CD4-positive, alpha-beta T cell treated with Interleukin-15 for 4 hours (primary cell): ENCODE measurements around the gene POLA2.
"Not testable (repeated sequence)": the region's sequence is repeated elsewhere in the genome, so short reads cannot be mapped to it uniquely, and the experiment has no call there.

ENCODE experiments used
- DNase-seq: peaks from one replicate; pipeline ENCODE4 v3.0.0-alpha.2; 2020; ENCODE audit warnings: low spot score

The POLA2 gene

DNA sequence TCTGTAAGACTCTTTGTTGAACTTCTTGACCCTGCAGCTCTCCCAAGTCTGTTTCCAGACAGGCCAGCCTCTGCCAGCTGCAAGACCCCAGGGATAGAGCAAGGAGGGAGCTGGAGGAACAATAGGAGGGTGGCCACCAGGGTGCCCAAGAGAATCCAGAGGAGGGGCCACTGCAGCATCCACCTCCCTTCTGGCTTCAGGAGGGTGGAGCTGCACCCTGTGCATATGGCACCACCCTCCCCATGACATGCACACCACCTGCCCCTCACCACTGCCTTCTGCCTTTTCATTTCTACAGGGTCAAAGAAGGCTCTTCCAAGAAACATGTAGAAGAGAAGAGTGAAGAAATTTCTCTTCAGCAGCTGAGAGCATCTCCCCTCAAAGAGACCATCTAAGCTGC lies 20.1 kb upstream of the POLA2 start:
- DNase-seq, result no peak

DNA sequence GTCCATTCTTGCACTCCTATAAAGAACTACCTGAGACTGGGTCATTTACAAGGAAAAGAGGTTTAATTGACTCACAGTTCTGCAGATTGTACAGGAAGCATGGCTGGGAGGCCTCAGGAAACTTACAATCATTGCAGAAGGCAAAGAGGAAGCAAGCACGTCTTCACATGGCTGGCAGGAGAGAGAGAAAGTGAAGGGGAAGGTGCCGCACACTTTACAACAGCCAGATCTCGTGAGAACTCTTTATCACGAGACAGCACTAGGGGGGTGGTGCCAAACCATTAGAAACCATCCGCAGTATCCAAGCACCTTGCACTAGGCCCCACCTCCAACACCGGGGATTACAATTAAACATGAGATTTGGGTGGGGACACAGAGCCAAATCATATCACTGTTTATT lies 19.4 kb upstream of the POLA2 start:
- DNase-seq, result no peak

- no peak for DNase-seq
Observed at GRCh38 chr11:65243797-65244196, 18.0 kb upstream of the POLA2 start.

DNA sequence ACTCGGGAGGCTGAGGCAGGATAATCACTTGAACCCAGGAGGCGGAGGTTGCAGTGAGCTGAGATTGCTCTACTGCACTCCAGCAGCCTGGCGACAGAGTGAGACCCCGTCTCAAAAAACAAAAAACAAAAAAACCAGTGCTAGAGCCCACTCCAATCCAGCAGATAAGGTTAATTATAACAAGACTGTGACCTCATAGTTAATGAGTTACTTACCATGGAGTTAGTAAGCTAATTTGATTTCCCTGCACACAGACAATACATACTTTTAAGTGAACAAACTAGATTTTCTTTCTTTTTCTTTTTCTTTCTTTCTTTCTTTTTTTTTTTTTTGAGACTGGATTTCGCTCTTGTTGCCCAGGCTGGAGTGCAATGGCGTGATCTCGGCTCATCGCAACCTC lies 16.7 kb upstream of the POLA2 start:
- DNase-seq, result not testable (repeated sequence)

DNA sequence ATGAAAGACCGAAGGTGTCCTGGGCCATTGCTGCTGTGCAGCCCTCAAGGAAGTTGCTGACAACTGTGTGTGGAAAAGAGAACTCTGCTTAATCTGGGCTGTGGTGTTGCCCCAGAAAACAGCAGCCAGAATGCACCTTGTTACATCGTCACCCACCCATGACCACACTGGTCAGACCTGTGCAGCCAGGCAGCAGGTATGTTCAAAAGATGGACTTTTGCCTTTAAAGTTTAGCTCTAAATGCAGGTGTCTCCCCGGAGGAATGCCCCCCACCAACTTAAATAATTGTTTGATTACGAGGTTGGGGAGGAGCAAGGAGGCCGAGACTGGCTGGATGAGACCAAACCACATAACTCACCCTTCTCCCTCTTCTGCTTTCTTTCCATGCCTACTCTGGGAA lies 15.3 kb upstream of the POLA2 start:
- no peak for DNase-seq

DNA sequence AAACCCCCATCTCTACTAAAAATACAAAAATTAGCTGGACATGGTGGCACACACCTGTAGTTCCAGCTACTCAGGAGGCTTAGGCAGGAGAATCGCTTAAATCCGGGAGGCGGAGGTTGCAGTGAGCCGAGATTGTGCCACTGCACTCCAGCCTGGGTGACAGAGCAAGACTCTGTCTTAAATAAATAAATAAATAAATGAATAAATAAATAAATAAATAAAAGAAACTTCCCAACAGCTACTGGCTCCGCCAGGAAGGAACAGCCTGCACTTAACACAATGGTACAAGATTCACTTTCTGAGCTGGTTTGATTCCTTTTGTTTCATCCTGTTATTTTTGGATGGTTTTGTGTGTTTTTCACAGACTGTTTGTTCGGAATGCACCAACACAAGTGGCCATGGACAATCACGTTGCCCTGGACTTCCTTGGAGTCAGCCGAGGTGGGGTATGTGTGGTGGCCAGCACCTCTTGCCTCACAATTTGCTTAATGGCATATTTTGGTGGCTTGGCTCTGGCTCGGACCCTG lies 13.5 kb upstream of the POLA2 start:
- DNase-seq, result not testable (repeated sequence)

- no peak for DNase-seq
Observed at GRCh38 chr11:65251476-65251875, 10.3 kb upstream of the POLA2 start.

DNA sequence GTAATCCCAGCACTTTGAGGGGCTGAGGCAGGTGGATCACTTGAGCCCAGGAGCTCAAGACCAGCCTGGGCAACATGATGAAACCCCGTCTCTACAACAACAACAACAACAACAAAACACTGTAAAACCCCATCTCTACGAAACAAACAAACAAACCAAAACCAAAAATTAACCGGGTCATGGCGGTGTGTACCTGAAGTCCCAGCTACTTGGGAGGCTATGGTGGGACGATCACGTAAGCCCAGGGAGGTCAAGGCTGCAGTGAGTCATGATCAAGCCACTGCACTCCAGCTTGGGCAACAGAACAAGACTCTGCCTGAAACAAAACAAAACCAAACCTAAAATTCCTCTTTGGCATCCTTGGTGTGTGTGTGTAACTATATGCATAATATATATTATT lies 7.0 kb upstream of the POLA2 start:
- DNase-seq, result no peak

DNA sequence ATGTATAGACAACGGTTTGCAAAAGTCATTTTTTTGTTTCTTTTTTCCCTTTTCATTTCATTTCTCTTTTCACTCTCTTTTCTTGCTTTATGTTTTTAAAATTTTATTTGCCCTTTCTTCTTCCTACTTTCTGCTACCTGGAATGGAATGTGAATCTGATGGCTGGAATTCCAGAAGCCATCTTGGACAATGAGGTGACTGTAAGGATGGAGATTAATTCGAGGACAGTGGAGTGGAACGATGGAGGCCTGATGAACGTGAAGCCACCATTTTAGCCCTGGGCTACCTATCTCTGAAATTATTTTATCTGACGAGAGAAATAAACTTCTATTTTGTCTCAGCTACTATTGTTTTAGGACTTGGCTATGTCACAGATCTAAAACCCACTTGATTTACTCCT lies 2.8 kb upstream of the POLA2 start:
- DNase-seq, result no peak

- no peak for DNase-seq
Observed at GRCh38 chr11:65260302-65260701, 1.5 kb upstream of the POLA2 start.

DNA sequence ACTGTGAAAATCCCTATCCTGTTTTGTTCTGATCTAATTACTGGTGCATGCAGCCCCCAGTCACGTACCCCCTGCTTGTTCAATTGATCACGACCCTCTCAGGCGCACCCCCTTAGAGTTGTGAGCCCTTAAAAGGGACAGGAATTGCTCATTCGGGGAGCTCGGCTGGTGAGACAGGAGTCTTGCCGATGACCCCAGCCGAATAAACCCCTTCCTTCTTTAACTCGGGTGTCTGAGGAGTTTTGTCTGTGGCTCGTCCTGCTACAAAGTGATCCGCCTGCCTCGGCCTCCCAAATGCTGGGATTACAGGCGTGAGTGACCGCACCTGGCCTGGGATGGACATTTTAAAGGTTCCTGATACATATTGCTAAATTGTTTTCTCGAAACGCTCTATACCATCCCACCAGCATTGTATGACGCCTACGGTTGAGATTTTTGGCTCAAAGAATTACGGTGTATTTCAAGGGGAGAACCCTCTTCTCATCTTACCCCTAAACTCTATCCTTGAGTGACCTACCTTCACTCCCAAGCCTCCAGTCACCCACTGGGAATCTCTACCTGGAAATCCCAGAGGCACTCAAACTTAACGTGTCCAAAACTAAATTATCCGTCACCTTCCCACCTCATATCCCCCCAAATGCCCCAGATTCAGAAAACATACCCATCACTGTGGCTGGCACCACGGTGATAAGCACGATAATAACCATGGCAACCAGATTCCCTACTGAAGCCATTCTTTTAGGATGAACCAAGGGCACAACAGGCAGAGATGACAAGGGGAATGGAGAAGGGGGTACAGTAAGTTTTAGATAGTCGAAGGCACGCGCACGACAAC lies 789 bp upstream of the POLA2 start:
- DNase-seq, result no peak

DNA sequence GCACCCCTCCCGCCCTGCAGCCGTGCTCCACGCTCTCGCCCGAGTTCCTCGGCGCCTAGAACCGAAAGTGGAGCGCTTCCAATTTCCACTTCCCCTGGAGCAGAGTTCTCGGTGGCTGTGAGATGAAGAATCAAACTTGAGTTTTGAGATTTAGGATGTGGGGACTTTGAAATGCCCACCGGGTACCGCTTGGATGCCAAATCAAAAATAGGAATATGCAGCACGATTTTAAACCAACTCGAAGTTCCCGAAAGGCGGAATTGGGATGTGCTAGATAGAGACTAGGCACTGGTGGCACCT lies 569 bp downstream of the POLA2 start:
- DNase-seq, result no peak

DNA sequence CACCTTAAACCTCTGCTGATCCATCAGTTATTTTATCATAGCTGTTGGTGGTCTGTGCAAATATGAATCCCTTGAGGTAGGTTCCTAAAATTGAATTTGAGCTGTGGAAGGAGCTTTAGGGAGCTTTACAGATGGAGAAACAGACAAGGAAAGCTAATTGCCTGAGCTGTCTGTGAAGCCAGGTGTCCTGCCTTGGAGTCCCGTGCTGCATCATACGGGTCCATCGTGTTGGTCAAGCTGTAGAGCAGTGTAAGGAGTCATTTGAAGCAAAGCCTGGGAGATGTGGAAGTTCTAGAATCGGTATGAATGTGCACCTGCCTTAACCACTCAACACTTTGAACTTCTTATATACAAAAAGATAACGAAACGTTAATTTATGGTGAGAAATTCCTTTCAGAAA lies 1.0 kb downstream of the POLA2 start:
- no peak for DNase-seq

DNA sequence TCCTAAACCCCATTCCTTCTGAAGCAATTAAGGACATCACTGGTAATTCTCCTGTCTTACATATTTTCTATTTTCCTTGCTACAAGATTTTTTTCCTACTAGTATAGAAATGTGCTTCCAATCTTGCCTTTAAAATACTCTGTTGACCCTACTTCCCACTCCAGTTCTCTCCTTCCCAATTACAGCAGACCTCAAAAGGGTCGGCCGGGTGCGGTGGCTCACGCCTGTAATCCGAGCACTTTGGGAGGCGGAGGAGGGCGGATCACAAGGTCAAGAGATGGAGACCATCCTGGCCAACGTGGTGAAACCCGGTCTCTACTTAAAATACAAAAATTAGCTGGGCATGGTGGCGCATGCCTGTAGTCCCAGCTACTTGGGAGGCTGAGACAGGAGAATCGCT lies 3.0 kb downstream of the POLA2 start:
- not testable (repeated sequence) for DNase-seq

GRCh38 chr11:65266210-65266609 lies 4.4 kb downstream of the POLA2 start:
- no peak for DNase-seq

DNA sequence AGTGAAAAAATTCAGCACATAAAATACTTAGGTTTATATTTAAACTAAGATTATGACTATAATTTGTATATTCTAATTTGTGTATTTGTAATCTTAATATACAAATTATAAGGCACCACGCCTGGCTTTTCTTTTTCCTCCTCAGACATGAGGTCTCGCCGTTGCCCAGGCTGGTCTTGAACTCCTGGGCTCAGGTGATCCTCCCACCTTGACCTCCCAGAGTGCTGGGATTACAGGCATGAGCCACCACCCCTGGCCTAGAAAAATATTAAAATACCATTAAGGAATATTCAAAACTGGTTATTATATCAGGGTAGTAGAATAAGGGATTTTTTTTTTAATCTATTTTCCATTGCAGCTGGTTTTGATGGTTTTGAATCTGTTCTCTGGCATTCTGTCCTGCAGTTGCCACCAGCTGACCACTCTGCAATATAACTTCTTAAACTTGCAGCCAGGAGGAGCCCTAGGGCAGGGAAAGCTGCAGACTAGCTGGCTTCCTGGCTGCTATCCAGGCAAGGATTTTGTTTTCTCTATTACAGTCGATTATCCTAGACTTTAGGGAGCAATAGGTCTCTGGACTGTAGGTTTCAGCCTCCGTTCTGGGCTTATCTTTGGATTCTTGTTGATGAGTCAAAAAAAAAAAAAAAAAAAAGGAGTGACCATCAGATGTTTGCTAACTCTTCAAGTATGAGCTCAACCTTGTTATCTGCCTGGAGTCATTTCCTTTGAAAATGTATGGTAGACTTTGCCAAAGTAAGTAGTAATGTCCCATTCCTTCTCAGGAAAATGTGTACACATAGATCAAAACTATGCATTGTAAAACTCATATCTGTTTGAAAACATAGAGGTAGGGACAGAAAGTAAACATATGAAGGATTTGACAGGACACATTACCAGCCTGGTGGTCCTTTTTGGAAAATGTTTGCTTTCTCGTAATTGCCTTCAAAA lies 13.2 kb downstream of the POLA2 start:
- DNase-seq, result peak; percentile 47

DNA sequence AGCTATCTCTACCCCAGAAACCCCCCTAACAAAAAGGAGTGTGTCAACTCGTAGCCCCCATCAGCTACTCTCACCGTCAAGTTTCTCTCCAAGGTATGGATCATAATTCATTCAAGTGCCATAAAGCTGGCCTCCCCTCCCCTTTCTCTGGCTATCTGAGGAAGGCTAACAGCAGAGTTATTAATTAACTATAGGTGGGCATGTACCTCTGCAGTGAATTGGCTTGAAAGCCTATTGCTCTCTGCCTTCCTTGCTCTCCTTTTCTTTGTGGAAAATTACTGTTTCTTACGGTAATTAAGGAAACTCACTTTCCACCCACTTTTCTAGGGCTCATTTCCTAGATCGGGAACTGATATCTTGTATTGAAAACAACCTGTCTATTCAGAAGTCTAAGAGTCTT lies 14.1 kb downstream of the POLA2 start:
- no peak for DNase-seq

DNA sequence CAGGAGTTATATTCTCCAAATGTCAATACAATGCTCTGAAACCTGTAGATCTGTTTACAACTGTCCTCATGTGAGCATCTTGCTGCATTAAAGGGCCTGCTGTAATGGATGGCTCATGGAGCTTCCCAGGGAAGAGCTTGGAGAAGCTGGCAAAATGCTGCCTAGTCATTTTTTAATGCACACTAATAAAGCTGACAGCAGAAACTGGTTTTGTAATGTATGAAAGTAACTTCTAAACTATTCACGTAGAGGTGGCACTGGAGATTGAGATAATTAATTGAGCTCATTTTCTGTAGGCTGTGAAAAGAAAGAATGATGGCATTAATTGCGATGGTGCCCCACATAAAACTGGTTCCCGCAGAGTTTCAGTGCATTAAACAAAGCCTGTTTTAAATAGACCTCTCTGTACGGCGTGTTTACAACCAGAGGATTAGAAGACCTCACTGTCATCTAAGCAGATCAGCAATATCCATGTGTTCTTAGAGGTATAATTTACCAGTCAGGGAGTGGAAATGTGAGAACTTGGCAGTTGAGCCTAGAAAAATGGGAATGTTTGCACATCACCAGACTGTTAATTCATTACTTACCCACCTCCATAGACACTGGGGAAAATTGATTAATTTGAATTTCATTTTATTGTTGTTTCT lies 16.0 kb downstream of the POLA2 start:
- DNase-seq, result no peak

DNA sequence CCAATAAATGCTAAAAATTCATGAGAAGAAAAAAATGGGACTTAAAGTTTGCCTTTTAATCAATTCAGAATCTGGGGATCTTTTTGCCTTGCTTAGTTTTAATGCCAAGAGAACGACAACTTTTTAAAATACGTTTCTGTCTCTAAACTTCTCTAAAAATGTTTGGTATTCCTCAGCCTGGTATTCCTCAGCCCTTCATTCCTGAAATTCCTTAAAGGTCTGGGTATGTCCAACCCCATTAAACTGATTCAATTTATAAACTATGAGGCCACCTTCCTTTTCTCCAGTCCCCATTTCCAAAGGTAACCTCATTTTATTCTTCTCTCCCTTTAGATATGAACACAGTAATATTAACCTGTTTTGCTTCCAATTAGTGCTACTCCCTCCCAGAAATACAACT lies 16.6 kb downstream of the POLA2 start:
- no peak for DNase-seq

DNA sequence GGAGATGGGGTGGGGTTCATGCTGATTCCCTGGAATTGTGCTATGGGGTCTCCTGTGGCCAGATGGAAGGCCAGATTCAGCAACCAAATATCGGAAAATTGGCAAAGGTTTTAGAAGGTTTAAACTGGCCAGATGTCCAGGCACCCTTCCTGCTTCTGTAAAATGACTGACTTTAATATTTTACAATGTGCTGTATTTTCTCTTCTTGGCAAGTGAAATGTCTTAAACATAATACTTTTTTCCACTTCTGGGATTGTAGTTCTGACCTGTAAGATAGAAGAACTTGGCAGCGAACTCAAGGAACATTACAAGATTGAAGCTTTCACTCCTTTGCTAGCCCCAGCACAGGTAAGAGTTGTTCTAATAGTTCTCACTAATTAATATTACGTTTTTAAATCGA lies 17.5 kb downstream of the POLA2 start:
- DNase-seq, result no peak

GRCh38 chr11:65279741-65280440 lies 18.1 kb downstream of the POLA2 start:
- DNase-seq, result peak; percentile 57

DNA sequence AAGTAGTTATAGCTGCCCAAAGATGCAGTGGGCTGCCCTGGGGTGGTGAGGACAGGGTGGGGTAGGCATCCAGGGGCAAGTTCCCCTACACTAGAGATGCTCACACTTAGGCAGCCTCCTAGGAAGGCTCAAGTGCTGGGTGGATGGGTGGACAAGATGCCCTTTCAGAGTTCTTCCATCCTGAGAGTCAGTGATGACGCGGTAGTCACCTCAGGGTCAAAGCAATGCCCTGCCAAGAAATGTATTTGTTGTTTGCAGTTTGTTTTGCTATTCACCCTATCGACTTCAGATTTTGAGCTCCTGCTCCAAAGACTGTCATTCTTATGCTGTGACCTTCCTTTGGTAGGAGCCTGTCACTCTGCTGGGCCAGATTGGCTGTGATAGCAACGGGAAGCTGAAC lies 18.9 kb downstream of the POLA2 start:
- DNase-seq, result no peak
